Suprapubic skin (tissue), 4 donors: ENCODE data around the gene PACSIN2.

ENCODE experiments used
- POLR2A ChIP-seq, 2 donors: fragments of 450-650 bp; IDR thresholded peaks; one replicate each; pipeline ENCODE4 v1.6.1; 2017; ENCODE audit warnings: antibody characterized with exemption in 2 of 2, mild to moderate bottlenecking in 2 of 2, moderate library complexity in 2 of 2
- POLR2AphosphoS5 ChIP-seq, 3 donors: sonication (generic); formaldehyde crosslinking; IDR thresholded peaks; one replicate each; pipeline ENCODE4 v1.6.1; 2017; ENCODE audit warnings: antibody characterized with exemption in 3 of 3
- TF ChIP-seq, protein P1 (sequence below), 2 donors: fragments of 200-600 bp in 1 of 2; fragments of 450-650 bp in 1 of 2; sonication (generic) in 1 of 2; IDR thresholded peaks; one replicate each; pipeline ENCODE4 v1.5.1; 2016 to 2019; ENCODE audit warnings: antibody characterized with exemption in 2 of 2, mild to moderate bottlenecking in 1 of 2, moderate library complexity in 1 of 2

DNA sequence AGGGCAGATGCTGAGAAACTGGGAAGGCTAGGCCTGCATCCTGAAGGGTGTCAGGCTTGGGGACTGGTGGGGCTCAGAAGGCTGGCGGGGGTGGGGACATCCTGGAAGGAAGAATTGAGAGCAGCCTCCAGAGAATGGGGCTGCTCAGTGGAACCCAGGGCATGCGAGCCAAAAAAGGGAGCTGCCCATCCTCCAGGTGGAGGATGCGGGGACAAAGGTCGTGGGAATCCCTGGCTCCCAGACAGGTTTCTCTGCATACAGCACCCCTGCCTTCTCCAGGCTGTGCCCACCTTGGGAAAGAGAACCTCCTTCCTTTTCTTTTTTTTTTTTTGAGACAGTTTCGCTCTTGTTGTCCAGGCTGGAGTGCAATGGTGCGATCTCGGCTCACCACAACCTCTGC, 117.0 kb downstream of the PACSIN2 start:
- TF ChIP-seq POLR2AphosphoS5 (IDR thresholded peaks at IDR 0.05): no peak
- TF ChIP-seq, protein P1, sequence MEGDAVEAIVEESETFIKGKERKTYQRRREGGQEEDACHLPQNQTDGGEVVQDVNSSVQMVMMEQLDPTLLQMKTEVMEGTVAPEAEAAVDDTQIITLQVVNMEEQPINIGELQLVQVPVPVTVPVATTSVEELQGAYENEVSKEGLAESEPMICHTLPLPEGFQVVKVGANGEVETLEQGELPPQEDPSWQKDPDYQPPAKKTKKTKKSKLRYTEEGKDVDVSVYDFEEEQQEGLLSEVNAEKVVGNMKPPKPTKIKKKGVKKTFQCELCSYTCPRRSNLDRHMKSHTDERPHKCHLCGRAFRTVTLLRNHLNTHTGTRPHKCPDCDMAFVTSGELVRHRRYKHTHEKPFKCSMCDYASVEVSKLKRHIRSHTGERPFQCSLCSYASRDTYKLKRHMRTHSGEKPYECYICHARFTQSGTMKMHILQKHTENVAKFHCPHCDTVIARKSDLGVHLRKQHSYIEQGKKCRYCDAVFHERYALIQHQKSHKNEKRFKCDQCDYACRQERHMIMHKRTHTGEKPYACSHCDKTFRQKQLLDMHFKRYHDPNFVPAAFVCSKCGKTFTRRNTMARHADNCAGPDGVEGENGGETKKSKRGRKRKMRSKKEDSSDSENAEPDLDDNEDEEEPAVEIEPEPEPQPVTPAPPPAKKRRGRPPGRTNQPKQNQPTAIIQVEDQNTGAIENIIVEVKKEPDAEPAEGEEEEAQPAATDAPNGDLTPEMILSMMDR (IDR thresholded peaks at IDR 0.05): no peak
- TF ChIP-seq POLR2A (IDR thresholded peaks at IDR 0.05): no peak
